DOHH2 (cell line): ENCODE measurements around the gene MAP10.

Experiments used
- H3F3A ChIP-seq: fragments of 200-600 bp; sonication (generic), shearing (Covaris generic); 2 replicates; pipeline ENCODE4 v1.6.0; 2016; ENCODE audit warnings: antibody characterized with exemption, mild to moderate bottlenecking; ENCODE audit not compliant: control insufficient read depth, insufficient read depth
- H3K27ac ChIP-seq: fragments of 200-600 bp; sonication (generic); 2 replicates; pipeline ENCODE4 v1.5.1; 2014; ENCODE audit warnings: low read depth, mild to moderate bottlenecking, low read length, moderate library complexity
- H3K27me3 ChIP-seq: fragments of 200-600 bp; sonication (generic); 2 replicates; pipeline ENCODE4 v1.6.1; 2014; ENCODE audit warnings: mild to moderate bottlenecking, low read length, mixed read lengths; ENCODE audit not compliant: control insufficient read depth
- H3K36me3 ChIP-seq: fragments of 200-600 bp; sonication (generic); 2 replicates; pipeline ENCODE4 v1.6.1; 2014; ENCODE audit warnings: mild to moderate bottlenecking, low read length, moderate library complexity, mixed read lengths; ENCODE audit not compliant: control insufficient read depth
- H3K4me1 ChIP-seq: fragments of 200-600 bp; sonication (generic); 2 replicates; pipeline ENCODE4 v1.6.1; 2014; ENCODE audit warnings: mild to moderate bottlenecking, low read length, mixed read lengths; ENCODE audit not compliant: control insufficient read depth
- H3K4me2 ChIP-seq: fragments of 200-600 bp; sonication (generic); 2 replicates; pipeline ENCODE4 v1.6.0; 2014; ENCODE audit warnings: mild to moderate bottlenecking, low read length, moderate library complexity
- H3K4me3 ChIP-seq: fragments of 200-600 bp; sonication (generic); 2 replicates; pipeline ENCODE4 v1.5.1; 2014; ENCODE audit warnings: mild to moderate bottlenecking, low read length, mixed read lengths
- H3K79me2 ChIP-seq: fragments of 200-600 bp; sonication (generic); 2 replicates; pipeline ENCODE4 v1.6.1; 2014; ENCODE audit warnings: mild to moderate bottlenecking, low read length, mixed read lengths; ENCODE audit not compliant: control insufficient read depth
- H3K9me2 ChIP-seq: fragments of 200-600 bp; sonication (generic); replicated peaks from 2 replicates; pipeline ENCODE4 v1.6.1; 2014; ENCODE audit warnings: mild to moderate bottlenecking, low read length, mixed read lengths; ENCODE audit not compliant: control insufficient read depth
- H3K9me3 ChIP-seq: fragments of 200-600 bp; sonication (generic); 2 replicates; pipeline ENCODE4 v1.6.1; 2014; ENCODE audit warnings: antibody characterized with exemption, low read length, mixed read lengths; ENCODE audit not compliant: control insufficient read depth, insufficient read depth
- H4K20me1 ChIP-seq: fragments of 200-600 bp; sonication (generic); 2 replicates; pipeline ENCODE4 v1.6.0; 2014; ENCODE audit warnings: low read depth, mild to moderate bottlenecking, antibody characterized with exemption, low read length, moderate library complexity; ENCODE audit not compliant: control insufficient read depth, insufficient read depth
- EZH2phosphoT487 ChIP-seq: fragments of 200-600 bp; sonication (generic); IDR thresholded peaks from 2 replicates; pipeline ENCODE4 v1.6.1; 2017; ENCODE audit warnings: borderline replicate concordance, mild to moderate bottlenecking, antibody characterized with exemption, low read length, moderate library complexity, mixed read lengths
- TF ChIP-seq, protein P1 (sequence below): fragments of 200-600 bp; sonication (generic); IDR thresholded peaks from one replicate; pipeline ENCODE4 v1.5.1; 2014; ENCODE audit warnings: antibody characterized with exemption, mild to moderate bottlenecking, low read depth, low read length; ENCODE audit not compliant: poor library complexity, severe bottlenecking

MAP10 gene

DNA sequence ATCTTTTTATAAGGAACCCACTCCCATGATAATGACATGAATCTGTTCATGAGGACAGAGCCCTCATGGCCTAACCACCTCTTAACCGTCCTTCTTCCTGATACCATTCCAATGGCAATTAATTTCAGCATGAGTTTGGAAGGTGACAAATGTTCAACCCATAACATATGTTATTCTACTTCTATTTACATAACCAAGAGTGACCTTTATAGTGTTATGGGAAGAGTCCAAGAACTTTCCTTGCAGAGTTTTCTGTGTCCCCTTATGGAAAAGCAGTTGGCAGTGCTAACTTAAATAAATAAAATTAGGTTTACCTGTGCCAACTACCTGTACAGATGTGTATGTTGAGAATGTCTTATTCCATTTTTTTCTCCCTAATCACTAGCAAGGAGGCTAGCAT is 11.1 kb downstream of the MAP10 start:
- TF ChIP-seq, protein P1, sequence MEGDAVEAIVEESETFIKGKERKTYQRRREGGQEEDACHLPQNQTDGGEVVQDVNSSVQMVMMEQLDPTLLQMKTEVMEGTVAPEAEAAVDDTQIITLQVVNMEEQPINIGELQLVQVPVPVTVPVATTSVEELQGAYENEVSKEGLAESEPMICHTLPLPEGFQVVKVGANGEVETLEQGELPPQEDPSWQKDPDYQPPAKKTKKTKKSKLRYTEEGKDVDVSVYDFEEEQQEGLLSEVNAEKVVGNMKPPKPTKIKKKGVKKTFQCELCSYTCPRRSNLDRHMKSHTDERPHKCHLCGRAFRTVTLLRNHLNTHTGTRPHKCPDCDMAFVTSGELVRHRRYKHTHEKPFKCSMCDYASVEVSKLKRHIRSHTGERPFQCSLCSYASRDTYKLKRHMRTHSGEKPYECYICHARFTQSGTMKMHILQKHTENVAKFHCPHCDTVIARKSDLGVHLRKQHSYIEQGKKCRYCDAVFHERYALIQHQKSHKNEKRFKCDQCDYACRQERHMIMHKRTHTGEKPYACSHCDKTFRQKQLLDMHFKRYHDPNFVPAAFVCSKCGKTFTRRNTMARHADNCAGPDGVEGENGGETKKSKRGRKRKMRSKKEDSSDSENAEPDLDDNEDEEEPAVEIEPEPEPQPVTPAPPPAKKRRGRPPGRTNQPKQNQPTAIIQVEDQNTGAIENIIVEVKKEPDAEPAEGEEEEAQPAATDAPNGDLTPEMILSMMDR: no peak
- no peak for TF ChIP-seq EZH2phosphoT487
- no peaks in the 10 kb centered on the region for H3K36me3 ChIP-seq

DNA sequence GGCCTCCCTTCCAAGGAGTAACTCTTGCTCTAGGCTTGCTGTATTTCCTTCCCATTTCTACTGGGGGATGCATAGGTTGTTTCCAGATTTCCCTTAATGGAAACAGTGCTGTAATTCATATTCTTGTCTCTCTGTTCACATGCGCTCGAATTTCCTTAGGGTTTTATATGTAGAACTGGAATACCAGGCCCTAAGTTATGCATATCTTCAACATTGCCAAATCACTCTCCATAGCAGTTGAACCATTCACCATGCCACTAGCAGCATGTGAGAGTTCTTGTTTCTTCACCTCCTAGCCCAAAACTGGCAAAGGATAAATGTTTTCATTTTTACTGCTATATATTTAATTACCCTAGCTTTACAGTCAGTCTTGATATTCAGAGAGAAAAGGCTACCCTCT is 12.8 kb downstream of the MAP10 start:
- TF ChIP-seq, protein P1: no peak
- TF ChIP-seq EZH2phosphoT487: no peak
- no peak overlapping the region for H3K27ac ChIP-seq
- no peaks in the 10 kb centered on the region for H3F3A ChIP-seq
- H3K4me2 ChIP-seq: no peak overlapping the region
- H3K27me3 ChIP-seq: no peaks in the 10 kb centered on the region
- H3K79me2 ChIP-seq: no peaks in the 10 kb centered on the region
- no peaks in the 10 kb centered on the region for H3K9me2 ChIP-seq
- H4K20me1 ChIP-seq: no peaks in the 10 kb centered on the region
- no peaks in the 10 kb centered on the region for H3K9me3 ChIP-seq
- H3K36me3 ChIP-seq: no peaks in the 10 kb centered on the region
- no peaks in the 10 kb centered on the region for H3K4me1 ChIP-seq
- no peak overlapping the region for H3K4me3 ChIP-seq

More for the DNA sequence above, 11.1 kb downstream of the MAP10 start:
- Histone ChIP-seq H3K4me2 (no peak overlapping the region), H3K4me3 (no peak overlapping the region), H4K20me1 (no peaks in the 10 kb centered on the region), H3K27me3 (no peaks in the 10 kb centered on the region), H3K79me2 (no peaks in the 10 kb centered on the region), H3F3A (no peaks in the 10 kb centered on the region), H3K9me2 (no peaks in the 10 kb centered on the region), H3K9me3 (no peaks in the 10 kb centered on the region), H3K4me1 (no peaks in the 10 kb centered on the region), H3K27ac (no peak overlapping the region)

DNA sequence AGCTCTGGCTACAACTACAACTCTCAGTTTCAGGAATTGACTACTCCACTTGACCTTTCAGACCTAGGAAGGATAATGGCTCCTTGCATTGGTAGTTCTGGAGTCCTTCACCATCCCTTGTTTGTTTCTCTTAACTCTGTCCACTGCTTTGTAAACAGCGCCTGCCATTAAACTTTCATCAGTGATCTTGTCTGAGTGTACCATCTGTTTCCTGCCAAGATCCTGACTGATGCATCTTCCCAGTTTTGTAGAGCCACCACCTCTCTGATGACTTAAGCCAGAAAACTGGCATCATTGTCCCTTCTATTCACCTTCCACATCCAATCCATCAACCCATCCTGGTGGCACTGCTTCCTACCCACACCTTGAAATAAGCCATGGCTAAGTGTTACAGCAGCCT is 15.2 kb downstream of the MAP10 start:
- Histone ChIP-seq H3K36me3 (no peaks in the 10 kb centered on the region), H3K4me2 (no peak overlapping the region), H3K9me3 (no peaks in the 10 kb centered on the region), H3F3A (no peaks in the 10 kb centered on the region), H3K27me3 (no peaks in the 10 kb centered on the region), H3K9me2 (no peaks in the 10 kb centered on the region), H3K4me3 (no peak overlapping the region), H3K79me2 (no peaks in the 10 kb centered on the region), H4K20me1 (no peaks in the 10 kb centered on the region), H3K4me1 (no peaks in the 10 kb centered on the region), H3K27ac (no peak overlapping the region)
- no peak for TF ChIP-seq EZH2phosphoT487
- TF ChIP-seq, protein P1: no peak

DNA sequence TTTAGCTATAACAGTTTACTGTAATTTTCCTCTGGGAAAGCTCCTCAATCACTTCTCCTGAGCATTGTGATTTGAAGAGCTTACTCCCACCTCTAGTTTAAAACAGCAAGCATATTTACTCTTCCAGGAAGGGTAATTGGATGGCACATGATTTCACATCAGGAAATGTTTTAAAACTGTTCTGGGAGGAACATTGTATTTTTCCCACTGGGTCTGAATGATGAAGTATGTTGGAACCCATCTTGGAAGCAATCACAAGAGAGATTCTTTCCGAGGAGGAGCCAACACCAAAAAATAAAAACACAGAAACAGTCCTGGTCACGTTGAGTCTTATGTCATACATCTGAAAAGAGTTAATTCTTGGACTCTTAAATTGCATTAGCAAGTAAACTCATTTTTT is 17.3 kb downstream of the MAP10 start:
- Histone ChIP-seq H3K79me2 (no peaks in the 10 kb centered on the region), H3K4me3 (no peak overlapping the region), H3K9me2 (no peaks in the 10 kb centered on the region), H3K27me3 (no peaks in the 10 kb centered on the region), H3K27ac (no peak overlapping the region), H4K20me1 (no peaks in the 10 kb centered on the region), H3K4me1 (no peaks in the 10 kb centered on the region), H3K4me2 (no peak overlapping the region), H3K36me3 (no peaks in the 10 kb centered on the region), H3F3A (no peaks in the 10 kb centered on the region), H3K9me3 (no peaks in the 10 kb centered on the region)
- TF ChIP-seq EZH2phosphoT487: no peak
- TF ChIP-seq, protein P1: no peak
